GM12892 (cell line): ENCODE results near the gene HERPUD1.

Source experiments
- POLR2A ChIP-seq: IDR thresholded peaks from 2 replicates; pipeline ENCODE4 v1.6.1; 2011; ENCODE audit warnings: low read depth, low read length, control low read depth
- POLR2AphosphoS5 ChIP-seq: IDR thresholded peaks from 2 replicates; pipeline ENCODE4 v1.6.1; 2011; ENCODE audit warnings: low read depth, low read length, control low read depth
- TAF1 ChIP-seq: IDR thresholded peaks from 2 replicates; pipeline ENCODE4 v1.6.1; 2011; ENCODE audit warnings: low read depth, mild to moderate bottlenecking, control low read depth, low read length, borderline replicate concordance

DNA sequence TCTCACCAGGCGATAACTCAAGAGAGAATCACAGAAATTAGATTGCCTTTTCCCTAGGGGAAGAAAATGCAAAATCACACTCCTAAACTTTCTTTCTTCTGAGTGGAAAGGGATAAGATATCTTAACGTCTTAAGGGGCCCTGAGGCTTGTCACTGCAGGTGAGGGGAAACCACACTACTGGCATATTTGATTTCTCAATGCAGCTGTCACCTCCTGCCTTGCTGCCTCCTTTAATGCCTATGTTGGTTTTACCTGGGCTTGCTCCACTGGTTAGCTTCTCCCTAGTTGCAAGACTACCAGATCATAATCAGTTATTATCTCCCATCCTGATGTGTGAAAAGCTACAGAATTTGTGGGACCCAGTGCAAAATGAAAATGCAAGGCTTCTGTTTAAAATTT, 4.5 kb upstream of the HERPUD1 start:
- TF ChIP-seq TAF1: no peak
- TF ChIP-seq POLR2AphosphoS5: no peak
- no peak for TF ChIP-seq POLR2A
